ENCODE data around the gene SPART.

DNA sequence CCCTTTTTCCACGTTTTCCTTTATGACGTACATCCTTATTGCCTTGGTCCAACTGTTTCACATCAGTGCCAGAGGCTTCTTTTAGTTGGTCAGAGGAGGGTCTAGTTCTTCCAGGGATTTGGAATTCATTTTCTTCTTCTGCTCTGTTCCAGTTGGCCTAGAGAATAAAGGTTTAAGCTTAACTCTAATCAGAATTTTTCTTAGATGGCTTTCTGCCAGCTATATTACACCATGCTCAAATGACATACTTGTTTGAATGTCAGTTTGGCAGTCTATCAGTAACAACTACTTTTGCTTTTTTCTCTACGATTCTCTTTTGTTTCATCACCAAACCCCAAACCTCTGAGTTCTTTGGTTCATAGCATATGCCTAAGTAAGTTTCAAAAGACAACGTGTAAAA lies 16.8 kb downstream of the SPART start:
- TF ChIP-seq, protein P1, sequence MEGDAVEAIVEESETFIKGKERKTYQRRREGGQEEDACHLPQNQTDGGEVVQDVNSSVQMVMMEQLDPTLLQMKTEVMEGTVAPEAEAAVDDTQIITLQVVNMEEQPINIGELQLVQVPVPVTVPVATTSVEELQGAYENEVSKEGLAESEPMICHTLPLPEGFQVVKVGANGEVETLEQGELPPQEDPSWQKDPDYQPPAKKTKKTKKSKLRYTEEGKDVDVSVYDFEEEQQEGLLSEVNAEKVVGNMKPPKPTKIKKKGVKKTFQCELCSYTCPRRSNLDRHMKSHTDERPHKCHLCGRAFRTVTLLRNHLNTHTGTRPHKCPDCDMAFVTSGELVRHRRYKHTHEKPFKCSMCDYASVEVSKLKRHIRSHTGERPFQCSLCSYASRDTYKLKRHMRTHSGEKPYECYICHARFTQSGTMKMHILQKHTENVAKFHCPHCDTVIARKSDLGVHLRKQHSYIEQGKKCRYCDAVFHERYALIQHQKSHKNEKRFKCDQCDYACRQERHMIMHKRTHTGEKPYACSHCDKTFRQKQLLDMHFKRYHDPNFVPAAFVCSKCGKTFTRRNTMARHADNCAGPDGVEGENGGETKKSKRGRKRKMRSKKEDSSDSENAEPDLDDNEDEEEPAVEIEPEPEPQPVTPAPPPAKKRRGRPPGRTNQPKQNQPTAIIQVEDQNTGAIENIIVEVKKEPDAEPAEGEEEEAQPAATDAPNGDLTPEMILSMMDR (IDR thresholded peaks at IDR 0.05; ENCODE audit: insufficient read depth, low read length, poor library complexity, severe bottlenecking) = no peak
- TF ChIP-seq EZH2phosphoT487 (conservative IDR thresholded peaks at IDR 0.05; ENCODE audit: low read length) = no peak

Data from SU-DHL-6 (cell line).